Upper lobe of right lung (tissue), 1 donor: ENCODE data around the gene OTULIN. TPM values are rescaled to one million over a fixed set of nuclear protein-coding genes. Genes with fewer than 3 reads are reported as not detected.

Source experiments
- ATAC-seq: fragments of 200-7000 bp; cut with Tn5 transposase; one replicate; pipeline ENCODE4 v1.9.1; 2020; ENCODE audit warnings: mild to moderate bottlenecking, moderate library complexity
- DNase-seq: peaks from one replicate; pipeline ENCODE4 v3.0.0-alpha.2; 2020
- H3K27ac ChIP-seq: fragments of 200-600 bp; one replicate; pipeline ENCODE4 v1.8.0; 2022
- H3K27me3 ChIP-seq: fragments of 200-600 bp; one replicate; pipeline ENCODE4 v1.8.0; 2022; ENCODE audit warnings: mild to moderate bottlenecking
- H3K36me3 ChIP-seq: fragments of 200-600 bp; one replicate; pipeline ENCODE4 v1.8.0; 2022
- H3K4me1 ChIP-seq: fragments of 200-600 bp; one replicate; pipeline ENCODE4 v1.8.0; 2022
- H3K4me3 ChIP-seq: fragments of 200-600 bp; one replicate; pipeline ENCODE4 v1.8.0; 2022; ENCODE audit warnings: mild to moderate bottlenecking
- H3K9me3 ChIP-seq: fragments of 200-600 bp; one replicate; pipeline ENCODE4 v1.8.0; 2022
- intact Hi-C: fragments of 100-400 bp; cut with DNase I; formaldehyde crosslinking; loops from one replicate; pipeline ENCODE4 v1.11.0; 2022
- total RNA-seq: library from RNA; stranded (reverse); fragmentation: NEBNext Ultra II Directional; extraction: Animal tissue kit (Norgen Biotek cat#: 25700); gene quantifications from one replicate; pipeline ENCODE4 v1.2.1, GENCODE V29; 2021
- TF ChIP-seq, protein P1 (sequence below): fragments of 200-600 bp; IDR thresholded peaks from one replicate; pipeline ENCODE4 v1.8.0; 2022; ENCODE audit warnings: antibody characterized with exemption
- donor health status: DM: no; HTN: yes; CAD: no; lungs with severe emphysema.

Gene OTULIN
- total RNA-seq, 1 donor from 2014 or later = 30.0 TPM

DNA sequence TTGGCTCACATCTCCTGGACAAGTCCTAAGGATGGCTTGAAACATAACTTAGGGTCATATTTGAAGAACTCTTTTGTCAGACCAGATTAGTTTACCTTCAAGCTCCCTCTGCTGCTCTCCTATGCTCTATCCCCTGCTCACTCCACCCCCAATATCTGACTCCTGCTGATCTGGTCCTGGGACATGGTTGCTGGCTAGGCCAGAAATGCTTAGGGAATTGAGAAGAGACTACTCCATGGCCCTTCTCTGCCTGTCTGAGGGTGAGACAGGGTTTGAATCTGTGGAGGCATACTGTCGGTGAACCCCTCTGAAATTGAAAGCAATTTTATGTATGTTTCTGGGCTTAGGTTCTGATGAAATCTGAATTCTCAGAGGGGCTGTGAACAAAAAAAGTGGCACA is 3.3 kb downstream of the OTULIN start:
- no peak overlapping the region for H3K27ac ChIP-seq
- intact Hi-C loops = no loop called here
- H3K9me3 ChIP-seq = no peaks in the 10 kb centered on the region
- H3K4me1 ChIP-seq = peaks cover 56% of the 10 kb centered on the region
- no peak overlapping the region for H3K4me3 ChIP-seq
- DNase-seq (no peak), ATAC-seq (no peak)
- no peaks in the 10 kb centered on the region for H3K27me3 ChIP-seq
- no peaks in the 10 kb centered on the region for H3K36me3 ChIP-seq
- TF ChIP-seq, protein P1, sequence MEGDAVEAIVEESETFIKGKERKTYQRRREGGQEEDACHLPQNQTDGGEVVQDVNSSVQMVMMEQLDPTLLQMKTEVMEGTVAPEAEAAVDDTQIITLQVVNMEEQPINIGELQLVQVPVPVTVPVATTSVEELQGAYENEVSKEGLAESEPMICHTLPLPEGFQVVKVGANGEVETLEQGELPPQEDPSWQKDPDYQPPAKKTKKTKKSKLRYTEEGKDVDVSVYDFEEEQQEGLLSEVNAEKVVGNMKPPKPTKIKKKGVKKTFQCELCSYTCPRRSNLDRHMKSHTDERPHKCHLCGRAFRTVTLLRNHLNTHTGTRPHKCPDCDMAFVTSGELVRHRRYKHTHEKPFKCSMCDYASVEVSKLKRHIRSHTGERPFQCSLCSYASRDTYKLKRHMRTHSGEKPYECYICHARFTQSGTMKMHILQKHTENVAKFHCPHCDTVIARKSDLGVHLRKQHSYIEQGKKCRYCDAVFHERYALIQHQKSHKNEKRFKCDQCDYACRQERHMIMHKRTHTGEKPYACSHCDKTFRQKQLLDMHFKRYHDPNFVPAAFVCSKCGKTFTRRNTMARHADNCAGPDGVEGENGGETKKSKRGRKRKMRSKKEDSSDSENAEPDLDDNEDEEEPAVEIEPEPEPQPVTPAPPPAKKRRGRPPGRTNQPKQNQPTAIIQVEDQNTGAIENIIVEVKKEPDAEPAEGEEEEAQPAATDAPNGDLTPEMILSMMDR = no peak

GRCh38 chr5:14668181-14668591 is 3.7 kb downstream of the OTULIN start:
- no peak for DNase-seq
- H3K4me3 ChIP-seq = no peak overlapping the region
- H3K4me1 ChIP-seq = peaks cover 52% of the 10 kb centered on the region
- no peak overlapping the region for H3K27ac ChIP-seq
- no peak for ATAC-seq
- H3K27me3 ChIP-seq = no peaks in the 10 kb centered on the region
- H3K9me3 ChIP-seq = no peaks in the 10 kb centered on the region
- intact Hi-C loops = no loop called here
- TF ChIP-seq, protein P1 = no peak
- no peaks in the 10 kb centered on the region for H3K36me3 ChIP-seq

- TF ChIP-seq, protein P1 = no peak
- H3K36me3 ChIP-seq = no peaks in the 10 kb centered on the region
- H3K4me3 ChIP-seq = no peak overlapping the region
- peaks cover 47% of the 10 kb centered on the region for H3K4me1 ChIP-seq
- ATAC-seq (no peak), DNase-seq (no peak)
- no peaks in the 10 kb centered on the region for H3K27me3 ChIP-seq
- no peaks in the 10 kb centered on the region for H3K9me3 ChIP-seq
- intact Hi-C loops = no loop called here
- H3K27ac ChIP-seq = no peak overlapping the region
Measured at GRCh38 chr5:14669415-14669814, 4.9 kb downstream of the OTULIN start.

- intact Hi-C loops = no loop called here
- no peaks in the 10 kb centered on the region for H3K9me3 ChIP-seq
- ATAC-seq (no peak), DNase-seq (no peak)
- H3K4me1 ChIP-seq = peaks cover 50% of the 10 kb centered on the region
- TF ChIP-seq, protein P1 = no peak
- H3K27ac ChIP-seq = no peak overlapping the region
- H3K4me3 ChIP-seq = no peak overlapping the region
- no peaks in the 10 kb centered on the region for H3K27me3 ChIP-seq
- no peaks in the 10 kb centered on the region for H3K36me3 ChIP-seq
Measured at GRCh38 chr5:14669975-14670374, 5.5 kb downstream of the OTULIN start.

DNA sequence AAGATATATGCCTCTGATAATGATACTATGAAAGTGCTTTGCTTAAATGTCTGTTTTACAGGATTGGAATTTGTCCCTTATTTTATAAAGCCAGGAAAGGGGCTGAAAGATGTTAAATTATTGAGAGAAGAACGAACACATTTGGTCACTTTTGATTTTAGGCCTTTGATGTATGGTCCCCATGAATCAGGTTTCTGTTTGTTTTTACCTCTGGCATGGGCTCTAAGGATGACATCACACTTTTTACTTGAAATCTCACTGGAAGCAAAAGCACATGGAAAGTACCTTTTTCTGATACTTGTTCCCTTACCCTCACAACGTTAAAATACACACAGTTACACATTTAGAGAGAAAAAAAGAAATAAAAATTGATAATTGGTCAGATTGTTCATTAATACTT is 6.9 kb downstream of the OTULIN start:
- DNase-seq (no peak), ATAC-seq (no peak)
- Histone ChIP-seq H3K9me3 (no peaks in the 10 kb centered on the region), H3K4me3 (no peak overlapping the region), H3K27me3 (no peaks in the 10 kb centered on the region), H3K36me3 (no peaks in the 10 kb centered on the region), H3K27ac (no peak overlapping the region), H3K4me1 (peaks cover 52% of the 10 kb centered on the region)
- TF ChIP-seq, protein P1 = no peak
- intact Hi-C loops = no loop called here

DNA sequence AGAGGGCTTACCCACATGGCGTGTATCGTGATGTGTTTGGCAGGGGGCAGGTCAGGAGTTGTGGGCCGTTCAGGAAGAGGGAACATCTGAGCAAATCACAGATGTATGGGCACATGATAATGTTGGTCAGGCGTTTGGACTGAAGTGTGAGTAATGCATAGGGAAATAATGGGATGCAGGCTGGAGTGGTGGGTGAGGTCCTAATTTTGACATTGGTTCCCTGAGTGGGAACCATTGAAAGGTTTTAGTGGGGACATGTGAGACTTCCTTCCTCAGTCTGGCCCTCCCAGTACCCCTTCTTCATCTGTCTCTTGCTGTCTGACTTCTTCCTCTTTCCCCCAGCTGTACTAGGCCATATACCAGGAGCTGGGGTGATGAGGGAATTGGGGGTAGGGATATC is 7.6 kb downstream of the OTULIN start:
- H3K36me3 ChIP-seq = no peaks in the 10 kb centered on the region
- intact Hi-C loops = no loop called here
- H3K4me1 ChIP-seq = peaks cover 50% of the 10 kb centered on the region
- H3K9me3 ChIP-seq = no peaks in the 10 kb centered on the region
- TF ChIP-seq, protein P1 = no peak
- H3K27me3 ChIP-seq = no peaks in the 10 kb centered on the region
- no peak overlapping the region for H3K27ac ChIP-seq
- DNase-seq (no peak), ATAC-seq (peak; percentile 64)
- no peak overlapping the region for H3K4me3 ChIP-seq
